Heart left ventricle (tissue), 16 donors: ENCODE measurements around the gene SELENOM. TPM values are rescaled to one million over a fixed set of nuclear protein-coding genes. Genes with fewer than 3 reads are reported as not detected.
A peak's percentile ranks its signal among the peaks of the same experiment; 100 is the strongest.

Experiments used
- ATAC-seq, 4 donors: fragments of 200-7000 bp; cut with Tn5 transposase; one replicate each; pipeline ENCODE4 v1.9.1; 2020 to 2022; ENCODE audit warnings: moderate library complexity in 4 of 4, mild to moderate bottlenecking in 3 of 4, moderate number of reproducible peaks in 1 of 4
- DNase-seq, 5 donors: peaks; one replicate each; pipeline ENCODE4 v3.0.0-alpha.2; 2020
- H3K27ac ChIP-seq, 12 donors: fragments of 200-600 bp; sonication (generic) in 4 of 12; one replicate each; pipeline versions ENCODE4 v1.5.0 to v1.8.0; 2016 to 2022; ENCODE audit warnings: mild to moderate bottlenecking in 2 of 12
- H3K27me3 ChIP-seq, 9 donors: fragments of 200-600 bp; sonication (generic) in 2 of 9; one replicate each; pipeline versions ENCODE4 v1.5.1 to v1.8.0; 2016 to 2022; ENCODE audit warnings: mild to moderate bottlenecking in 3 of 9
- H3K36me3 ChIP-seq, 9 donors: fragments of 200-600 bp; sonication (generic) in 2 of 9; one replicate each; pipeline versions ENCODE4 v1.5.0 to v1.8.0; 2018 to 2022; ENCODE audit warnings: mild to moderate bottlenecking in 2 of 9
- H3K4me1 ChIP-seq, 12 donors: fragments of 200-600 bp; sonication (generic) in 4 of 12; one replicate each; pipeline versions ENCODE4 v1.5.0 to v1.8.0; 2016 to 2022; ENCODE audit warnings: mild to moderate bottlenecking in 3 of 12
- H3K4me3 ChIP-seq, 12 donors: fragments of 200-600 bp; sonication (generic) in 4 of 12; one replicate each; pipeline versions ENCODE4 v1.5.0 to v1.8.0; 2017 to 2022; ENCODE audit warnings: mild to moderate bottlenecking in 9 of 12, moderate library complexity in 4 of 12
- H3K9me3 ChIP-seq, 12 donors: fragments of 200-600 bp; sonication (generic) in 4 of 12; one replicate each; pipeline versions ENCODE4 v1.5.0 to v1.8.0; 2016 to 2022; ENCODE audit warnings: mild to moderate bottlenecking in 1 of 12
- CTCF ChIP-seq, 12 donors: fragments of 200-600 bp; sonication (generic) in 4 of 12; IDR thresholded peaks; one replicate each; pipeline versions ENCODE4 v1.5.0 to v1.8.0; 2018 to 2022; ENCODE audit warnings: antibody characterized with exemption in 12 of 12, mild to moderate bottlenecking in 5 of 12
- POLR2A ChIP-seq, 2 donors: fragments of 450-650 bp; IDR thresholded peaks; one replicate each; pipeline ENCODE4 v1.6.1; 2017; ENCODE audit warnings: antibody characterized with exemption in 2 of 2, mild to moderate bottlenecking in 2 of 2, moderate library complexity in 2 of 2
- WGBS, 4 donors: extraction: QIAGEN DNeasy Blood & Tissue Kit in 2 of 4; methylation state at CpG; one replicate each; pipeline versions ENCODE4 v1.1.5 to v1.1.7; 2013 to 2018; 5-methylcytosine and 5-hydroxymethylcytosine counted together
- intact Hi-C, 10 donors: fragments of 100-400 bp; cut with DNase I; formaldehyde crosslinking; loops; one replicate each; pipeline versions ENCODE4 v1.11.1 to v1.14.2; 2022
- polyA plus RNA-seq, 2 donors: library from polyadenylated mRNA; stranded (reverse); fragments of 200-250 nt; gene quantifications; one replicate each; pipeline ENCODE4 v1.2.3, GENCODE V29; 2013
- total RNA-seq, 9 donors: library from RNA; depleted of rRNA in 2 of 9; stranded (reverse); fragments of >200 nt in 2 of 9; fragmentation: NEBNext Ultra II Directional in 3 of 9; extraction: Animal tissue kit (Norgen Biotek cat#: 25700) in 3 of 9; gene quantifications; one replicate each; pipeline versions ENCODE4 v1.1.0 to v1.2.4, GENCODE V29; 2016 to 2023
- donor health status: ischemic (EF 13 %, LVEDD 7.1; RV severe dilation, severe dysfunction).
- donor health status: healthy with polysubstance abuse.
- donor health status: DM: no; HTN: yes; CAD: no.
- donor health status: DM: no; HTN: no; CAD: no.
- donor health status: ischemic (EF 25% LVEDD 6.9; RV normal size, moderate dysfunction).
- donor health status: ischemic (EF 25% LVEDD 5.7; RV mildly dilated, moderate dysfunction).
- donor health status: healthy.
- donor health status: DM: yes; HTN: yes; CAD: no.
- donor health status: ischemic (EF 35%, LVEDD 5.7; RV mildly dilated, moderate dysfunction).
- donor health status: nonischemic (EF 11% LVEDD 7.7; RV severe dilation, severe dysfunction).
- donor health status: DM: yes; HTN: yes; CAD: no.
- donor health status: PGD.
- donor health status: ischemic (EF 29% LVEDD 5.4; RV normal size, mild dysfunction).
- donor health status: nonischemic (EF 23%, LVEDD 6.1; RV moderate dilation, normal function).

SELENOM gene
- total and polyA plus RNA-seq, 11 donors = 35.0 to 183 (median 55.0) TPM

- Histone ChIP-seq H3K36me3 (no peaks in the 10 kb centered on the region), H3K4me1 (peaks cover 0 to 49% (median 21%) of the 10 kb centered on the region in 12 donors), H3K4me3 (peak overlapping the region; percentile 32 to 74 (median 58)), H3K27me3 (no peaks in the 10 kb centered on the region), H3K27ac (peak overlapping the region in 9 of 12 donors; percentile 76 to 89 (median 81)), H3K9me3 (no peaks in the 10 kb centered on the region)
- WGBS, 4 donors = 45 to 66% (median 59%) methylated on average over 3 to 4 of the region's 4 CpGs
- ATAC-seq (no peak), DNase-seq (no peak)
- TF ChIP-seq POLR2A (IDR thresholded peaks at IDR 0.05) (no peak), CTCF (IDR thresholded peaks at IDR 0.05) (no peak)
- intact Hi-C loops = no loop called here
These were observed 15.9 kb upstream of the SELENOM start for GRCh38 chr22:31123292-31123602.

- H3K27me3 ChIP-seq = no peaks in the 10 kb centered on the region
- TF ChIP-seq CTCF (IDR thresholded peaks at IDR 0.05) = no peak
- peaks cover 0 to 53% (median 21%) of the 10 kb centered on the region in 12 donors for H3K4me1 ChIP-seq
- peak; percentile 65 to 83 (median 74) for ATAC-seq
- H3K9me3 ChIP-seq = no peaks in the 10 kb centered on the region
- H3K27ac ChIP-seq = peak within 1 kb of the TSS; percentile 56 to 89 (median 80)
- no peaks in the 10 kb centered on the region for H3K36me3 ChIP-seq
- H3K4me3 ChIP-seq = peak within 1 kb of the TSS; percentile 32 to 74 (median 58)
- WGBS, 4 donors = 6 to 17% (median 11%) methylated on average over 7 to 10 of the region's 10 CpGs
- intact Hi-C loops = no loop called here
- peak in 4 of 5 donors; percentile 69 to 78 (median 70) for DNase-seq
These were observed 15.3 kb upstream of the SELENOM start, which contains the start of gene INPP5J for GRCh38 chr22:31122532-31123291. INPP5J (plus strand) TSS chr22:31122966; CDS start chr22:31123015, 49 bp downstream.

GRCh38 chr22:31122196-31122531, 14.8 kb upstream of the SELENOM start:
- TF ChIP-seq CTCF (IDR thresholded peaks at IDR 0.05) (no peak), POLR2A (IDR thresholded peaks at IDR 0.05) (no peak)
- 35 to 66% (median 54%) methylated on average over 2 of the region's 2 CpGs for whole genome bisulfite sequencing, 4 donors
- Histone ChIP-seq H3K9me3 (no peaks in the 10 kb centered on the region), H3K36me3 (no peaks in the 10 kb centered on the region), H3K4me1 (peaks cover 0 to 53% (median 21%) of the 10 kb centered on the region in 12 donors), H3K27ac (peak overlapping the region in 11 of 12 donors; percentile 62 to 89 (median 81)), H3K27me3 (no peaks in the 10 kb centered on the region), H3K4me3 (peak overlapping the region in 4 of 12 donors; percentile 56 to 74 (median 60))
- peak; percentile 19 to 61 (median 26) for ATAC-seq
- DNase-seq = peak in 2 of 5 donors; percentile 37 to 57
- intact Hi-C loops = no loop called here

- intact Hi-C loops = no loop called here
- Histone ChIP-seq H3K4me3 (no peak overlapping the region), H3K27me3 (no peaks in the 10 kb centered on the region), H3K27ac (peak overlapping the region in 9 of 12 donors; percentile 75 to 89 (median 81)), H3K36me3 (no peaks in the 10 kb centered on the region), H3K9me3 (no peaks in the 10 kb centered on the region), H3K4me1 (peaks cover 0 to 53% (median 21%) of the 10 kb centered on the region in 12 donors)
- DNase-seq (no peak), ATAC-seq (no peak)
- WGBS, 4 donors = 93 to 95% (median 94%) methylated on average over 4 of the region's 4 CpGs
- no peak for TF ChIP-seq POLR2A (IDR thresholded peaks at IDR 0.05)
- TF ChIP-seq CTCF (IDR thresholded peaks at IDR 0.05) = no peak
These were observed 14.0 kb upstream of the SELENOM start for GRCh38 chr22:31121403-31121802.
